LNCAP (cell line): ENCODE results near the gene UBASH3B.

Source experiments
- CTCF ChIP-seq: fragments of 450-650 bp; IDR thresholded peaks from 2 replicates; pipeline ENCODE4 v1.5.1; 2017; ENCODE audit warnings: mild to moderate bottlenecking

UBASH3B gene

GRCh38 chr11:122862091-122862490 lies 206.6 kb downstream of the UBASH3B start:
- no peak for TF ChIP-seq CTCF

- peak; percentile 85 for TF ChIP-seq CTCF
These were observed 208.3 kb downstream of the UBASH3B start for GRCh38 chr11:122863704-122864326.
